Skeletal muscle tissue (tissue), 4 donors: ENCODE results near the gene FGFR2. TPM values are rescaled to one million over a fixed set of nuclear protein-coding genes. Genes with fewer than 3 reads are reported as not detected.

Experiments used
- H3K27ac ChIP-seq: one replicate; pipeline ENCODE4 v1.7.0; 2013; ENCODE audit warnings: mild to moderate bottlenecking, low read depth, low read length, inconsistent platforms
- H3K27me3 ChIP-seq, 3 donors: one replicate each; pipeline ENCODE4 v1.7.0; 2013; ENCODE audit warnings: low read length in 3 of 3; ENCODE audit not compliant: control insufficient read depth in 3 of 3, insufficient read depth in 3 of 3
- H3K36me3 ChIP-seq, 3 donors: one replicate each; pipeline ENCODE4 v1.7.0; 2013; ENCODE audit warnings: low read length in 3 of 3; ENCODE audit not compliant: control insufficient read depth in 3 of 3, insufficient read depth in 3 of 3
- H3K4me1 ChIP-seq, 3 donors: one replicate each; pipeline ENCODE4 v1.7.0; 2013; ENCODE audit warnings: low read length in 3 of 3, mild to moderate bottlenecking in 3 of 3; ENCODE audit not compliant: control insufficient read depth in 3 of 3, insufficient read depth in 3 of 3
- H3K4me3 ChIP-seq, 3 donors: one replicate each; pipeline ENCODE4 v1.7.0; 2013; ENCODE audit warnings: low read length in 3 of 3
- H3K9ac ChIP-seq, 3 donors: one replicate each; pipeline ENCODE4 v1.7.0; 2013; ENCODE audit warnings: low read length in 3 of 3, mild to moderate bottlenecking in 3 of 3, moderate library complexity in 2 of 3, low read depth in 1 of 3
- H3K9me3 ChIP-seq, 3 donors: one replicate each; pipeline ENCODE4 v1.7.0; 2013; ENCODE audit warnings: low read length in 3 of 3; ENCODE audit not compliant: control insufficient read depth in 3 of 3
- total RNA-seq: library from RNA; depleted of rRNA; stranded (reverse); fragments of >200 nt; gene quantifications from one replicate; pipeline ENCODE4 v1.2.3, GENCODE V29; 2014
- donor health status: Osteomylitis.

Gene FGFR2
- total RNA-seq, 1 donor from 2014 or later = 11.5 TPM

DNA sequence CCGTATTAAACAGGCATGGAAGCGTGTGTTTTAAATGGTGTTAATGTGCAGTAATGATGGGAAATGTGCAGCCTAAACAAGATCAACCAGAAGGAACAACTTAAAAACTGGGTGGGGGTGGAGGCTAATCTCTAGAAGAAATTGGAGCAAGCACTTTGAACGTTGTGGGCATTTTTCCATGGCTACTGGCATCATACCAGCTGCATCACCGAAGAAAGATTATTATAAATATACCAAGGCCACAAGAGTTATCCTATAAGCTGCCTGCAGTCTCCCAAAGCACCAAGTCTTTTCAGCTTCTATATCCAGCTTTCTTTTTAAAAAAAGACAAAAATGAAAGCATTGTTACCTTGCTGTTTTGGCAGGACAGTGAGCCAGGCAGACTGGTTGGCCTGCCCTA is 79.9 kb downstream of the FGFR2 start:
- Histone ChIP-seq H3K27ac (no peak overlapping the region), H3K4me3 (no peak overlapping the region), H3K27me3 (peaks cover 0 to 12% (median 0%) of the 10 kb centered on the region in 3 donors), H3K4me1 (no peaks in the 10 kb centered on the region), H3K36me3 (no peaks in the 10 kb centered on the region), H3K9me3 (no peaks in the 10 kb centered on the region), H3K9ac (no peak overlapping the region)

DNA sequence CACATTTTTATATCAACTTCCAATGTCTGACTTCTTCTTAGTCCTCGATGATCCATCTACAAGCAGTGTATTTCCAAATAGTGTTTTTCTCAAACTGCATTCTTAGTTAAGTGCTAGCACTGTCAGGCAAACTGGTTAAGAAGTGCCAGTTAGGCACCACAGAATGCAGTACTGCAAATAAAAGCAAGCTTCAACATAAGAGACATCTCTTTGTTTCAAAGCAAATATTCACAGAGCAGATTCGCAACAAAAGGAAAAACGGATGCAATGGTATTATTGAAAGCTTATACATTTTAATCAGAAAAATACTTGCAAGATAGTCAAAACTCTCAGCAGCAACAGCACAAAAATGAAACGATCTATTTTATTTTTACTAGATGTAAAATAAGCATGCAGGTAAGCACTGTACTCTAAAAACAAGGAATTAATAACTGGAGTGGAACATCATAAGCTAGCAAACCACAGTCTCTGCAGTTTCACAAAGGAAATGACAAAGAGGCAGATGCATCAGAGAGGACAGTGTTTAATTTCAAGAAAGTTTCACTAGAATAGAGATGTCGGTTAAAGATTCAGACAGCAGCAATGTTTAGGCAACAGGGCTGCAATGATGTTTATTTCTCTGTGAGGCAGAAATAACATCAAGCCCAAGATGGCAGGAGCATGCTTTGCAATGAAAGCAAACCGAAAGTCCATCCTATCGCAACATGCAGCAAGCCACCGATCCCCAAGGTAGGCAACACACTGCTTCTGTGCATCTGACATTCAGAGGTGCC is 82.0 kb downstream of the FGFR2 start:
- Histone ChIP-seq H3K4me1 (no peaks in the 10 kb centered on the region), H3K27ac (no peak overlapping the region), H3K27me3 (peaks cover 0 to 14% (median 4%) of the 10 kb centered on the region in 3 donors), H3K36me3 (no peaks in the 10 kb centered on the region), H3K9ac (no peak overlapping the region), H3K4me3 (no peak overlapping the region), H3K9me3 (no peaks in the 10 kb centered on the region)

DNA sequence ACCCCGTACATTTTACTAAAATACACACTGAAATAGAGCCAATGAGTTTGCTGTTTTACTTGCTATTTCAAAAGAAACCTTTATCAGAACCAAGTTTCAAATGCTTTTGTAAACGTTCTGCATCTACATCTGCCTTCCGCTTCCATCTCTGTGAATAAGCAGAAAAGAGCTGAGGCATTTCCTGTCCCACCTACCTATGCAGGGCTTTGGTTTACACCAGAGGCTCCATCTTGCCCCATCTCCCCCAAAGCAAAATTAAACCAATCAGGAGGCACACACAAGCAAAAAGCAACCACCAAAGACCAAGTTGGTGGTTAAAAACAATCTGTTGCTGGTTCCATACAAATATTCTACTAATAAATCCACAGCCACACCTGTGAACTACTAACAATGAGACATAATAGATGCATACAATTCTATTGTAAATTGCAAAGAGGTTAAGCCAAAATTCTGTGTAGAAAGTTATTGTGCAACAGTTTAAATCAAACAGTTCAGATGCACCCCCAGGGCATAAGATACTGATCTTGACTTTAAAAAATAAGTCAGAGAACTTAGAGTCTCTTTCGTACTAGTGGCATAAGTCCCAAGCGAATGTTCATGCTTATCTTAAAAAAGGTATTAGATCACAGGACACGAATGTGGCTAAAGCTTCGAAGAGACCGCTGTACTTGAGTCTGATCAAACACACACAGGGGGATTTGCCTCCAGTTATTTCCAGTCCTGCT is 83.9 kb downstream of the FGFR2 start:
- no peaks in the 10 kb centered on the region for H3K4me1 ChIP-seq
- H3K4me3 ChIP-seq = no peak overlapping the region
- H3K27ac ChIP-seq = no peak overlapping the region
- no peaks in the 10 kb centered on the region for H3K36me3 ChIP-seq
- H3K9ac ChIP-seq = no peak overlapping the region
- H3K9me3 ChIP-seq = no peaks in the 10 kb centered on the region
- peaks cover 0 to 12% (median 6%) of the 10 kb centered on the region in 3 donors for H3K27me3 ChIP-seq

DNA sequence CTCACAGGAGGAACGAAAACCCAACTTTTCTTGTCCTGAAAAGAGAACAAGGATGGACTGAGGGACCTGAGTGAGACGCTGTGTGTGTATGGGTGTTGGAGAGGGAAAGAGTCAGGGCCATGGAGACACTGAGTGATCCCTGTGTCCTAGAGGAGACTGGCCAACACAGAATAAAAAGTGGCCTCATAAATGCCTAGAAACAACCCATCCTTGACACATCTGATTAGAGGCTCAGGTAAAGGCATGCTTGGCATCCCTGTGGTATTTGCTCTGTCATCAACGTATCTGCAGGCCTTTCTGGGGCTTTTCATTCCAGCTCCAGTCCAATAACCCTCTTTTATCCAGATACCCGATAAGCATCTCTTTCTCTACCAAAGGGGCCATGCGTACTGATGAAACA is 86.3 kb downstream of the FGFR2 start:
- Histone ChIP-seq H3K4me3 (no peak overlapping the region), H3K27ac (no peak overlapping the region), H3K27me3 (peaks cover 0 to 7% (median 6%) of the 10 kb centered on the region in 3 donors), H3K4me1 (no peaks in the 10 kb centered on the region), H3K36me3 (no peaks in the 10 kb centered on the region), H3K9ac (no peak overlapping the region), H3K9me3 (no peaks in the 10 kb centered on the region)

DNA sequence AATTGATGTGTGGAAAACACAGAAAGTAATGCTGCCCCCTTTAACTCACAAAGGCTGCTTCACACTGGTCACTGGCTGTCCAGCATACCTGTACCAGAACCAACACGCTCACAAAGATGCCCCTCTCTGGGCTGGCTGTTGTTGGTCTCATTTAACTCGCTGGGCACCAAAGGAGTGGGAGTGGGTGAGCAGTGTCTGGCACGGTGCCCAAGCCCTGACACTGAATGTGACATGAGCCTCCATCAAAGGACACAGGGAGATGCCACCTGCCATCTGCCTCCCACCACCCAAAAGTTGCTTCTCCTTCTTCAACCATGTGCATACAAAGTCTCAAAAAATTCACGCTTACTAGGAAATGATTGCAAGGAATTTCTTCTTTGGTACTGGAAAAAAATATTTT is 86.8 kb downstream of the FGFR2 start:
- Histone ChIP-seq H3K9ac (no peak overlapping the region), H3K27me3 (peaks cover 0 to 7% (median 6%) of the 10 kb centered on the region in 3 donors), H3K36me3 (no peaks in the 10 kb centered on the region), H3K9me3 (no peaks in the 10 kb centered on the region), H3K4me1 (no peaks in the 10 kb centered on the region), H3K27ac (no peak overlapping the region), H3K4me3 (no peak overlapping the region)

DNA sequence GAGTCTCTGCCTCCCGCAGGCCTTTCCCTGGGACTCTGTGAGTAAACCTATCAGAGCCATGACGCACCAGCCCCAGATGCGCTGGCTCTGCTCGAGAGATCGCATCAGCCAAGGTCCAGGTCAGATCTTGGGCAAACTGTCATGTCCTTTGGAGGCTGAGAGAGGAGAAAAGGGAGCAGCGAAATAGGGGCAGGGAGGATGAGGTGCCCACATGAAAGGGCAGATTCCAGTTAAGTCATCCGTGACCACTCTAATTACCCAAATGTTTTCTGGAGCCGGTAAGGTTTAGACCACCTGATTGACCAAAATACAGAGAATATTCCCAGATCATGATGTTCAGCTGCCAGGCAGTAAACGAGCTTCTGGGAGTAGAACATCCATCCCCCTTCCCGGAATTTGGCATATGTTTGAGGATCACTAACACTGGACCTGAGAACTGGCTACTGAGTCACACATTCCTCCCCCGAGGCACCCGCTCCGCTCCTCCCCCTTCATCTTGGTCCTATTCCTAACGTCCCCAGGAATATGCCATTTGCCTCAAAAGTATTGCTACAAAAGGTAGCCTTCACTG is 88.0 kb downstream of the FGFR2 start:
- Histone ChIP-seq H3K27me3 (peaks cover 0 to 11% (median 7%) of the 10 kb centered on the region in 3 donors), H3K9me3 (no peaks in the 10 kb centered on the region), H3K27ac (no peak overlapping the region), H3K36me3 (no peaks in the 10 kb centered on the region), H3K4me1 (no peaks in the 10 kb centered on the region), H3K4me3 (no peak overlapping the region), H3K9ac (no peak overlapping the region)

DNA sequence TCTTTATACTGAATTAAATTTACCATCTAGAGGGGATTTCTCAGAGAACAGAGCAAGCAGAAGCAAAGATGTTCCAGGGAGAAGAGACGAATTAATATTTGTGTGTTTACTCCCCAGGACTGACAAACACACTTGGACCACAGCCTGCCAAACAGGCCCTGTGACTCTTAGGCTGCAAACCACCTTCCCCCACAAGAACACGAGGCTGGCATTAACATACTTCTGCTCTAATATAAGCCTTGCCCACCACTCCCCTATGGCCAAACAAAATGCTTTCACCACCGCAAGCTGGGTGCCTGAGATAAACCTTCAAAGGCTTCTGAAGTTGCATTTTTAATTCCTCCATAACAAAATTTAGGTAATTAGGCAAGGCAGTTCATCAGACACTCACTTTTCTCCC is 88.4 kb downstream of the FGFR2 start:
- Histone ChIP-seq H3K4me1 (no peaks in the 10 kb centered on the region), H3K4me3 (no peak overlapping the region), H3K9me3 (no peaks in the 10 kb centered on the region), H3K36me3 (no peaks in the 10 kb centered on the region), H3K9ac (no peak overlapping the region), H3K27ac (no peak overlapping the region), H3K27me3 (peaks cover 0 to 11% (median 9%) of the 10 kb centered on the region in 3 donors)

DNA sequence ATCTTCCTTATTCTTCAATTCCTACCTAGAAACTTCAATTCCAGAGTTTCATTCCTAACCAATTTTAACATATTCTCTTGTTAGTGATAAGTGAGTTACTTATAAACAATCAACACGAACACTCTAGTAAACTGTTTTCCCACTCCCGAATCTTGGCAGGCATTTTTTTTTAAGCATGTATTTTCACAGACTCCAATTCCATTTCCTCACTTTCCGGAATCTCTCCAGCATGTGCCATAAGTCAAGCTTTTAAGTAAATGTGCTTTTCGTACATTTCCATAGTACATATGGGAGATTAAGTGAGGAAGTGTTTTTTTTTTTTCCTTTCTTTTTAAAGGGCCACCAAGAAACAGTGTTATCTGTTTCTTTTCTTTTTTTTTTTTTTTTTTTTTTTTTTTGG is 89.1 kb downstream of the FGFR2 start:
- no peak overlapping the region for H3K27ac ChIP-seq
- H3K36me3 ChIP-seq = no peaks in the 10 kb centered on the region
- peaks cover 0 to 13% (median 11%) of the 10 kb centered on the region in 3 donors for H3K27me3 ChIP-seq
- no peak overlapping the region for H3K9ac ChIP-seq
- no peak overlapping the region for H3K4me3 ChIP-seq
- no peaks in the 10 kb centered on the region for H3K4me1 ChIP-seq
- no peaks in the 10 kb centered on the region for H3K9me3 ChIP-seq

DNA sequence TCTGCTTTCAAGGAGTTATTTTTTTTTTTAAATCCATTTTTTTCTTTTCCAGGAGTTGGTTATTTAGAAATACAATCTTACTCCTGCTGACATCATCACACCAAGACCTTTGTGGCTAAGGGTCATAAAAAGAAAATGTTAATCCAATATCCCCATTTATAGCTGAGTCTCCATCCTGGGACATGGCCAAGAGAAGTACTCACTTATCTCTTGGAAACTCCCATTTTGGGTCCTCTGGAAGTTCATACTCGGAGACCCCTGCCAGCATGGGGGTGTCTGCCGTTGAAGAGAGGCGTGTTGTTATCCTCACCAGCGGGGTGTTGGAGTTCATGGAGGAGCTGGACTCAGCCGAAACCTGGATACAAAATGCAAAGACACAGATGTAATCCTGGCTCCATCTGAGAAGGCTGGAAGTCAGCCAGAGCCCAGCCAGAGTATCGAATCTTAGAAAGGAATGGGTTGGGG is 94.6 kb downstream of the FGFR2 start:
- Histone ChIP-seq H3K9me3 (no peaks in the 10 kb centered on the region), H3K36me3 (no peaks in the 10 kb centered on the region), H3K9ac (no peak overlapping the region), H3K4me3 (no peak overlapping the region), H3K27ac (no peak overlapping the region), H3K4me1 (no peaks in the 10 kb centered on the region), H3K27me3 (peaks cover 0 to 24% (median 15%) of the 10 kb centered on the region in 3 donors)

DNA sequence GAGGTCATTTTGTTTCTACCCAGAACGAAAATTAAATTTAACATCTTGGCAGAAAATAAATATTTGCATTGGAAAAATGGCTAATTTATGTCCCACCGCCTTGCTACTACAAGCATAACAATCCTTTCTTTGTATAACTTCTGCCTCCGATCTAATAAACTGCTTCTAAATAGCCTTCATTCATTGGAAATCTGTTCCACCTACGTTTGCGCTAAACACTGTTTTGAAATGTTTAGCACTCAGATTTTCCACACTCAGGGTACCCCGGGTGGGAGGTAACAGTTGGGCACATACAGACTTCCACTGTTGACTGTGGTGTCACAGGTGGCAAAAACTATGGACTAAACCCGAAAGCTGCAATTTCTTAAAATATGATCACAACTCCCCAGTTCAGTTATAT is 96.4 kb downstream of the FGFR2 start:
- peaks cover 0 to 25% (median 15%) of the 10 kb centered on the region in 3 donors for H3K27me3 ChIP-seq
- H3K4me1 ChIP-seq = no peaks in the 10 kb centered on the region
- H3K36me3 ChIP-seq = no peaks in the 10 kb centered on the region

More for the DNA sequence above, 96.4 kb downstream of the FGFR2 start:
- Histone ChIP-seq H3K9me3 (no peaks in the 10 kb centered on the region), H3K9ac (no peak overlapping the region), H3K4me3 (no peak overlapping the region), H3K27ac (no peak overlapping the region)
